Activated CD8-positive, alpha-beta memory T cell treated with anti-CD3 and anti-CD28 coated beads for 24 hours (primary cell): ENCODE results near the gene MYBPC2.
"Not testable (repeated sequence)": the region's sequence is repeated elsewhere in the genome, so short reads cannot be mapped to it uniquely, and the experiment has no call there.

Source experiments
- DNase-seq: peaks from one replicate; pipeline ENCODE4 v3.0.0-alpha.2; 2020

The MYBPC2 gene

DNA sequence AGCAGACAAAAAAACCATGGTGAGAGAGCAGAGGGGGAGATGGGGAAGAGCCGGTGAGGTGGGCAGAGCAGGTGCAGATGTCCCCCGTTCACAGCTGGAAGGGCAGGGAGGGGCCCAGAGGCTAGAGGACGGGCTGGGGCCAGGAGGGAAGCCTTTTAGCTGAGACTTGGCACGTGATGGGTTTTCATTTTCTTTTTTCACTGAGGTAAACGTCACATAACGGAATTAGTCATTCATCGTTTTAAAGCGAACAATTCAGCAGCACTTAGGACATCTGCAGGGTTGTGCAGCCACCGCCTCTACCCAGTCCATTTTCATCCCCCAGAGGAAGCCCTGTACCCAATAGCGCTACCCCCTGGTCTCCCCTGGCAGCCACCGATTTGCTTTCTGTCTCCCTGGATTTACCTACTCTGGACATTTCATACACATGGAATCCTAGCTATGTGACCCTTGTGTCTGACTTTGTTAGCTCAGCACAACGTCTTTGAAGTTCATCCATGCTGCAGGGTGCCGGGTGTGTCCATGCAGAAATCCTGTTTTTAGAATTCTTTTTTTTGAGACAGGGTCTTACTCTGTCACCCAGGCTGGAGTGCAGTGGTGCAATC, 27.6 kb downstream of the MYBPC2 start:
- no peak for DNase-seq

DNA sequence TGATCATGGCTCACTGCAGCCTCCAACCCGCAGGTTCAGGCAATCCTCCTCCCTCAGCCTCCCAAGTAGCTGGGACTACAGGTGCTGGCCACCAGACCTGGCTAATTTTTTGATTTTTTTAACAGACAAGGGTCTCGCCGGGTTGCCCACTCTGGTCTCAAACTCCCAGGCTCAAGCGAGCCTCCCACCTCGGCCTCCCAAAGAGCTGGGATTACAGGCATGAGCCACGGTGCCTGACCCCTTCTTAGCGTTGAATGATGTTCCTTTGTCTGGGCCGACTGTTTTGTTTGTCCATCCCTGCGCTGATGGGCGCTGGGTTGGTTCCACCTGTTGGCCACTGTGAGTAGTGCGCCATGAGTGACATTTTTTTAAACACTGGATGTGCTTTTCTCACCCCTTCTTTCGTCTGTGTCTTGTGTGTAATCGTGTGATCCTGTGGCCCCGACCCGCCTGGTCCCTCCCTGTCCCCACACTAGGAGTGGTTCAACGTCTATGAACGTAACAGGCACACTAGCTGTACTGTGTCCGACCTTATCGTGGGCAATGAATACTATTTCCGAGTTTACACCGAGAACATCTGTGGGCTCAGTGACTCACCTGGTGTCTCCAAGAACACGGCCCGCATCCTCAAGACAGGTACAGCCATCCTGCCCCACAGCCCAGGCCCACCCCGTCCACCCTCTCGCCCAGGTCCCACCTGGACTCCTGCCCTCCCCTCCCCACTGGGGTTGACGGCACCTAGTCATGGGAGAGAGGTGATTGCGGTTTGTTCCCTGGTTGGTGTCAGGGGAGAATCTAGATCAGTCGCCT, 28.6 kb downstream of the MYBPC2 start:
- DNase-seq: peak; percentile 81

DNA sequence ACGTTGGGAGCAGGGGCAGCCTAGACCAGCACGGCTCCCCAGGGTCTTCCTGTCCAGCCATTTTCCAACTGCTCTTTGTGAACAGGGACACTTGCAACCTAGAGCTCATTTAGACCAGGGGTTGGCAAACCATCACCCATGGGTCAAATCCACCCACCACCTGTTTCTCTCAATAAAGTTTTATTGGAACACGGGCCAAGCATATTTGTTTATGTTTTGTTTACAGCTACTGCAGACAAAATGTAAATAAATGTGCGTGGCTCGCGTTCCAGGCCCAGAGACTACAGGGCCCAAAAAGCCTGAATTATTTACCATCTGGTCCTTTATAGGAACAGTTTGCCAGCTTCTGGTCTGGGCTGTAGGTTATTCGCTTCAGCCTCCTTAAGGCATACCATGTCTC, 30.3 kb downstream of the MYBPC2 start:
- no peak for DNase-seq

DNA sequence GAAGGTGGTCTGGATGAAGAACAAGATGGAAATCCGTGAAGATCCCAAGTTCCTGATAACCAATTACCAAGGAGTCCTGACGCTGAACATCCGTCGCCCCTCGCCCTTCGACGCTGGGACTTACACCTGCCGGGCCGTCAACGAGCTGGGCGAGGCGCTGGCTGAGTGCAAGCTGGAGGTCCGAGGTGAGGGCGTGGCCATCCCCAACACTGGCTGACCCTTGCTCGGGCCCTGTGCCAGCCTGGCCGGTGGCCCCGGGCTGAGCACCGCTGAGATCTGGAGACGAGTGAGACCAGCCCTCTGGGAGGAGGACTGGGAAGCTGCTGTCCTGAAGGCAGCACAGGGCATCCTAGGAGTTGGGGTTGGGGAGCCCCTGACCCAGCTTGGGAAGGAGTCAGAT, 31.7 kb downstream of the MYBPC2 start:
- DNase-seq: no peak

DNA sequence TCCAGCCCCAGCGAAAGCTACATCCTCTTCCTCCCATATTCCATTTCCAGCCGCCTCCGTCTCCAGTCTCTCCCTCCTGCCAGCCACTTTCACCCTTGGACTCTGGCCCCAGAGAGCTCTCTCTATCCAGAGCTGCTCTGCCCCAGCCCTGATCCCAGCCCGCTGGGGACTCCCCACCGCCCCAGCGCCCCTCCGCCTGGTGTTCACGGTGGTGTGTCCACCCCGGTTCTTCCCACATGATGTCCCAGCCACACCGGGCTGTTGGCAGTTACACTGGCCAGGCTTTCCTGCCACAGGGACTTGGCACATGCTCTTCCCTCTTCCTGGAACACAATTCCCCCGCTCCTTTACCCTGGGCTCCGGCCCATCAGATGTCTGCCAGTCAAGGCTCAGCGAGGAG, 32.3 kb downstream of the MYBPC2 start:
- DNase-seq: no peak

DNA sequence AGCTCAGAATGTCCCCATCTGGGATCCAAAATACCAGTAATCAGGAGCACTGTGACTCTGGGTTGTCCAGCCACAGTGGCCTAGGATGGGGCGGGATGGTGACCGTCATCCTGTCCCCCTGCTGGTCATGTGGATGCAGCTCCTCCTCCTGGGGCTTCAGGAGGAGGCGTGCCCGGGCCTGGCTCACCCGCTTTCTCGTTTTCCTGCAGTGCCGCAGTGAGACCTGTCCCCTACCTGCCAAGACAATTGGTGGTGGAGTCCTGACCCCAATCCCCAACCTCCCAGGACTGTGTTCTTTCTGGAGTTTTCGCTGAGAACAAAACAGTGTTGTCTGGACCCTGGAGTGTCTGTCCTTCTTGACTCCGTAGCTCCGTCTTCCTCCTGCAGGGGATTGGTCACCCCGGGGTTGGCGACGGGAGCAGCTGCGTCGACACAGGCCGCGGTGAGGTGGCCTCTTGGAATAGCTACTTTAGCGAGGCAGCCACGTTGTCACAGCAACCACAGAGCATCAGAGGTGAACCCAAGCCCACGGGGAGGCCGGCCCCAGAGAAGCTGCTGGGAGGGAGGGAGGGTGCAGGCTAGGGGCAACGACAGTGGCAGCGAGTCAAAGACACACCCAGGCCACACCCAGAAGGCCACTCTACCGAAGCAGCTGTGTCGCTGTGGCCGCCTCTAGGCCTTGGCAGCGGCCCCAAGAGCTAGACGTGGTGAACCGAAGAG, 33.5 kb downstream of the MYBPC2 start:
- no peak for DNase-seq

DNA sequence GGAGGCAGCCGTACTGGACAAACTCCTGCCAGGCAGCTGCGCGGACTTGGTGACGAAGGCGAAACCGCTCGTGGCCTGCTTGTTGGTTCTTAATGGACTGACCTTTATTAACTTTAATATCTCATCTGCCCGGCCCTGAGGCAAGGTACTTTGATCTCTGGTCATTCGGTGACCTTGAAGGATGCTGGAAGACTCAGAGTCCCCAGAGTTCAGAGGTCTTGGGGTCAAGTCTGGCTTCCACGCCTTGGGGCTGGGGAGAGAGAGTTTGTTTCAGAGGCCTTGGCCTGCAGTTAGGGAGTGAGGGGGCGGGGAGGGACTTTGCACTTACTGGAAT, 34.0 kb downstream of the MYBPC2 start:
- DNase-seq: no peak

DNA sequence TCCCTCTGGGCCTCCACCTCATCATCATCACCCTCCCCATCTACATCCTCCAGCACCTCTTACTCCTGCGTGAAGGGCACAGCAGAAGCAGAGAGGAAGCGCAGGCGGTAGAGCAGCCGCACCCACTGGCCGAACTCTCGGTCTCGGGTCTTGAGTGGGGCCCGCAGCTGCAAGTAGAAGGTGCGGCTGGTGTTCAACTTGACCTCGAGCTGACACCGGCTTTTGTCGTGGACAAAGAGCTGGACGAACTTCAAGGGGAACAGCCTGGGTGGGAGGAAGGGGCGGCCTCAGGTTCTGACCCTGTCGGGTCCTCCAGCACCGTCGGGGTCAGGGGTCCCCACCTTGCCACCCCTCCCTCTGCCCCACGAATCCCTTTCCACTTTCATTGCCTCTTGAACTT, 34.9 kb downstream of the MYBPC2 start:
- DNase-seq: no peak

DNA sequence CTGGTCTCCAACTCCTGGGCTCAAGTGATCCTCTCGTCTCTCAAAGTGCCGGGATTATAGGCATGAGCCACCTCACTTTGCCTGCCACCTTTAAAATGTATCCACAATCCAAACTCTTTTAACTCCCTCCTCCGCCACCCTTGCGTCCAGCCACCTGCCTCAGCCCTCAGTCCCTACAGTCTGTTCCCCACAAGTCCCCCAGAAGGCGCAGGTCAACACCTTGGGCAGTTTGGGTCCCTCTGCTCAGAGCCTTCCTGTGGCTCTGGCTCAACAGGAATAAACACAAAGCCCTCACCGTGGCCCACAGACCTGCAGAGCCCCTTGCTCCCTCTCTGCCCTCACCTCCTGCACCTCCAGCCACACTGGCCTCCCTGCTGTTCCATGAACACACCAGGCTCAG, 36.1 kb downstream of the MYBPC2 start:
- DNase-seq: no peak

DNA sequence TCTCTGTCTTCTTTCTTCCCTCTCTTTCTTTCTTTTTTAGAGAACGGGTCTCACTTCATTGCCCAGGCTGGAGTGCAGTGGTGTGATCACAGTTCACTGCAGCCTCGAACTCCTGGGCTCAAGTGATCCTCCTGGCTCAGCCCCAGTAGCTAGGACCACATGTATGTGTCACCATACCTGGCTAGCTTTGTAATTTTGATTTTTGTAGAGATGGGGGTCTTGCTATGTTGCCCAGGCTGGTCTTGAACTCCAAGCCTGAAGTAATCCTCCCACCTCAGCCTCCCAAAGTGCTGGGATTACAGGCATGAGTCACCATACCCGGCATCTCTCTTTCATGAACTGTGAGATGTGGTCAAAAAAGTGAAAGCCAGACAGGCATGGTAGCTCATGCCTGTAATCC, 40.6 kb downstream of the MYBPC2 start:
- not testable (repeated sequence) for DNase-seq

DNA sequence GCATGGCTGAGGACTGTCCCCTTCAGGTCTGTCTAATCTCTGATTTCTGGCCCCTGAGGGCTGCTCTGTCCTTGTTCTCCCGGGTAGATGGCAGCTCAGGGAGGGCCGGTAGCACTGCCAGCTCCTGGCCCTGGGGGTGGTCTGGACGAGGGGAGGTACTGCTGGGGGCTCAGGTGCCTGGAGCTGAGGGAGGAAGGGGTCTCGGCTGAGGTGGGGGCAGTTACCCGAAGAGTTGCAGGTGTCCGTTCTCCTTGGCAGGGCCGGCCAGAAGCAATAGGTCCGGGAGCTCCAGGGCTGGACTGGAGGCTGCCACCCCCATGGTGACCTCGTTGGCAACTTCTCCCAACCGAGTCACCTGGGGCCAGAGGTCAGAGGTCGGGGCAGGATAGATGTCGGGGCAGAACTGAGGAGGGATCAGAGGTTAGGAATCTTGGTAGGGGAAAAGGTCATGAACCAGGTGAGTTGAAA, 42.4 kb downstream of the MYBPC2 start:
- DNase-seq: no peak

DNA sequence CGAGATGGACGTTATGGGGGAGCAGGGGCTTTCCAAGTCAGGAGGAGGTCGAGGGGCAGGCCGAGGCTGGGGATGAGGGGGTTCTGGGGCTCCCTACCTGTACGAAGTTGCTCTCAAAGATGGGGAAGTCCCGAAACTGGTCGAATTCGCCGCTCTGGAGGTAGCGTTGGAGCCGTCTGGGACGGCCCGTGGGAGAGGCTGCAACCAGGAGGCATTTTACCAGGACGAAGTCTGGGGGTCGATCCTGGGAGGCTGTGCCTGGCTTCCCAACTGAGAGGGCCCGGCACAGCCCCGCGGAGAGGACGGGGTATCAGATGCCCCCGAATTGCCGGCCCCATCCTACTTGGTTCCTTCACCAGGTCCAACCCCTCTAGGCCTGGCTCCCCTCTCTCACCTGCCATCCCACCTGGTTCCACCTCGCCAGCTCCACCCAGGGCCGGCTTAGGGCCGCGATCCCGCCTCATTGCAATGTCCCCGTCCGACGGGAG, 43.1 kb downstream of the MYBPC2 start:
- DNase-seq: no peak

DNA sequence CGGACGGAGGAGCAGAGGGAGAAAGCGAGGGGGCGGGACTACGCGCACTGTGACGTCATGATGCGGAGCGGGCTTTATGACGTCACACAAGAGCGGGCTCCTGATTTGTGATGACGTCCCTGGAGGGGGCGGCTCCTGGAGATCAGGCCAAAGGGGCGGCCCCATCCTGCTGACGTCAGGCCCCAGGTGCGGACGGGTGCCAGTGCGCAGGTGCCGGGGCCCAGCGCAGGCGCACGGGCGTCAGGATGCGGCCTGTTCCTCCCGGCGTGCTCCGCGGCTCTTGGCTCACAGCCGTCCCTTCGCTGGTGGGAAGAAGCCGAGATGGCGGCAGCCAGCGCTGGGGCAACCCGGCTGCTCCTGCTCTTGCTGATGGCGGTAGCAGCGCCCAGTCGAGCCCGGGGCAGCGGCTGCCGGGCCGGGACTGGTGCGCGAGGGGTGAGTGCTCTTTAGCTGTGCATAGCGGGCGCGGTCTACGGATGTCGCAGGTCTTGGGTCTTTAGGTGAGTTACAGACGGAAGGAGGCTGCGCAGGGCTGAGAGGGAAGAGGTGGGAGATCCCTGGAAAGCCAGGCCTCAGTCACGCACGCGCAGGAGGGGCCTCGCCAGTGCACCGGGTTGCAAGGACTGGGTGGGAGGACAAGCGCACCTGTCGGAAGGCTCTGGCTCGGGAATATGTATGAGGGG, 43.7 kb downstream of the MYBPC2 start, which contains the start of the genes EMC10 and GARIN5A:
EMC10 (plus strand) TSS at position 284 of the 683 bp plus-strand sequence; CDS start at position 322, 38 bp downstream.
GARIN5A (minus strand) TSS at position 625 of the 683 bp plus-strand sequence; CDS start at position 165, 460 bp downstream.
- peak; percentile 95 for DNase-seq

DNA sequence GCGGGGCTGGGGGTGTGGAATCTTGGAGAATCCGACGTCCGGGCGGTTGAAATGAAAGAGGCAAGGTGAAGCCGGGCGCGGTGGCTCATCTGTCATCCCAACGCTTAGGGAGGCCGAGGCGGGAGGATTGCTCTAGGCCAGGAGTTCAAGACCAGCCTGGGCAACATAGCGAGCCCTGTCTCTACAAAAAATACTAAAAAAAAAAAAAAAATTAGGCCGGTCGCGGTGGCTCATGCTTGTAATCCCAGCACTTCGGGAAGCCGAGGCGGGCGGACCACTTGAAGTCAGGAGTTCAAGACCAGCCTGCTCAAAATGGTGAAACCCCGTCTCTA, 44.2 kb downstream of the MYBPC2 start:
- DNase-seq: no peak

DNA sequence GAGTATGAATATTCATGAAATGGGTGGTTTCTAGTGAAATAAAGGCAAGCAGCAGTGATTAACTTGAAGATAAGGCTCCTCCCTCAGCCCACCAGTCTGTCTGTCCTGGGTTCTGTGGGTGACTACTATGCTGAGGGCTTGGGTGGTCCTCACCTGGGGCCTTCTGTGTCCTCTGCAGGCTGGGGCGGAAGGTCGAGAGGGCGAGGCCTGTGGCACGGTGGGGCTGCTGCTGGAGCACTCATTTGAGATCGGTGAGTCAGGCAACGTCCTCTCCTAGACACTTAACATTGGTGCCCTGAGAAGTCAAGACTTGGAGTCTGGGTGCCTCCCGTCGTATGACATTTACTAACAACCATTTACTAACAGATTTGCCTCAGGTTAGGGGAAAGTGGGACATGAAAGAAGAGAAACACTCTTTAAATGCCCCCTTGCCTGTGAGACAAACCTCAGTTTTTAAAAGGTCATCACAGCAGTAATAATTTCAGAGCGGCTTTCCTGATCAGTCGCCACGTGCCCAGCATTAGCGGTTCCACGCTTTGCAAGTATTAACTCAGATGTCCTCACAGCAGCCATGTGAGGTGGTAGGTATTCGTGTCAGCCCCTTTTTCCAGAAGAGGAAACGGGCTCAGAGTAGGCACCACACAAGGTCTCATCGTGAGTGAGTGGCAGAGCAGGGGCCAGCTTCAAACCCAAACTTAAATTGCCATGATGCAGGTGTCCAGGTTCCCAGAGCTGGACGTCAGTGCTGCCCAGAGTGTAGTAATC, 45.2 kb downstream of the MYBPC2 start:
- DNase-seq: no peak

DNA sequence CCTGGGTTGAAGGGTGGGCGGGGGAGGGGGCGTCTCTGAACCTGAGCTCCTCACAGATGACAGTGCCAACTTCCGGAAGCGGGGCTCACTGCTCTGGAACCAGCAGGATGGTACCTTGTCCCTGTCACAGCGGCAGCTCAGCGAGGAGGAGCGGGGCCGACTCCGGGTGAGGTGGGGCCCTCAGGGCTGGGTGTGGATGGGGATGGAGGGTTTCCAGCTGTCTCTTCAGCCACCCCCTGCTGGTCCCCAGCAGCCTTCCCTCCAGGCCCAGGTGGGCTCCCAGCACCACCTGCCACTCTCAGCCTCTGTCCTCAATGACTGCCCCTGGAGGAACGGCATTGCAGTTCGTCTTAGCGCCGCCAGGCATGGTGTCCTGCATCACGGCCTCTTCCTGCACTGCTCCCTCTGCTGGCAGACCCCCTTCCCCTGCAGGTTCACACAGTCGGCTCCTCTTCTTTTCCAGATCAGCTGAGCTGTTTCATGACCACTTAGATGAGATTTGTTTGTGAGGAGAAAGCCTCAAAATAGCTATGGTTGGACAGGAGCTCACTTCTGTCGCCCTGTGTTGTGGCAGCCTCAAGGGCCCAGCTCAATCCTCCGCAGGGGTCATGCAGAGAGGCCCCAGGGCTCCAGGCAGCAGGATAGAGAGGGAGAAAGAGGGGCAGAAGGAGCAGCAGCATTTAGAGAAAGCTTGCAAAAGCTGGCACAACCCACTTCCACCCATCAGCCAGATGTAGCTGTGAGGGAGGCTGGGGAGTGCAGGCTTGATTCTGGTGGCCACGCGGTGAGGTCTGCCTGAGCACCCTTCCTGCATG, 46.4 kb downstream of the MYBPC2 start:
- DNase-seq: no peak

DNA sequence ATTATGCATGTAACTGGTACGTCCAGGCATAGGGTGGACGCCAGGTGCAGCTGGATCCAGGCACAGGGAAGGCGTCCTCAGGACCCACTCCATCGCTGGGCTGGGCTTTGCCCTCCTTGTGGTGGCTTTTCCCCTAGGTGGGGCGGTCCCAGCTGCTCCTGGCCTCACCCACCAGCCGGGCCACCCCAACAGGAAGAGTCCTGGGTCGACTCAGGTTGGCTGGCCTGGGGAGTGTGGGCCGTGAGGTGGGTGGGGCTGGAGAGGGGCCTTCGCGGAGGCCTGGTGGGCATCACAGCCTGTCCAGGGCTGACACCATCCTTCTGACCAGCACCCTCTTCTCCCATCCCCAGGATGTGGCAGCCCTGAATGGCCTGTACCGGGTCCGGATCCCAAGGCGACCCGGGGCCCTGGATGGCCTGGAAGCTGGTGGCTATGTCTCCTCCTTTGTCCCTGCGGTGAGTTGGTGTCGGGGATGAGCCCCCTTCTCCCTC, 47.1 kb downstream of the MYBPC2 start:
- DNase-seq: no peak

DNA sequence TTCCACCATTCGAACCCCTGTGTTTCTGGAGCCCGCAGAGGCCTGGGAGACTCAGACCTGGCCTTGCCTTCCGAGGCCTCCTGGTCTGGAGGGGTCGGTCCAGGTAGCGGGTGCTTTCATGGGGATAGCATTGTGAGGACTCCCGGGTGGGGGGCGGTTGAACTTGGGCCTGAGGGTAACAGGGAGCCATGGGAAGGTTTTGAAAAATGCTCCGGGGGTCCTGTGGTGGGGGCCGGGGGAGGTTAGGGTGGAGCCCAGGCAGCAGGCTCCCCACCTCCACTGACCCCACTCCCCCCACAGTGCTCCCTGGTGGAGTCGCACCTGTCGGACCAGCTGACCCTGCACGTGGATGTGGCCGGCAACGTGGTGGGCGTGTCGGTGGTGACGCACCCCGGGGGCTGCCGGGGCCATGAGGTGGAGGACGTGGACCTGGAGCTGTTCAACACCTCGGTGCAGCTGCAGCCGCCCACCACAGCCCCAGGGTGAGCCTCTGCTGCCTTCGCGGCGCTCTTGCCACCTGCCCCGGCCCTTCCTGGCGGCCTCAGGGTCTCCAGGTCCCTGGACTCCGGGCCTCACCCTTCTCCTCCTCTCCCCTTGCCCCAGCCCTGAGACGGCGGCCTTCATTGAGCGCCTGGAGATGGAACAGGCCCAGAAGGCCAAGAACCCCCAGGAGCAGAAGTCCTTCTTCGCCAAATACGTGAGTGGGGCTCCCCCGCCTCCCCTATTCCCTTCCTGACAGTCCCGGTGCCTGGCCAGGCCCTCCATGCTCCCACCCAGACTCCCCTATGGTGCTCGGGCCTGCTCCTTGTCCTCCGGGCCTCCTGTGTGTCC, 47.8 kb downstream of the MYBPC2 start:
- no peak for DNase-seq

DNA sequence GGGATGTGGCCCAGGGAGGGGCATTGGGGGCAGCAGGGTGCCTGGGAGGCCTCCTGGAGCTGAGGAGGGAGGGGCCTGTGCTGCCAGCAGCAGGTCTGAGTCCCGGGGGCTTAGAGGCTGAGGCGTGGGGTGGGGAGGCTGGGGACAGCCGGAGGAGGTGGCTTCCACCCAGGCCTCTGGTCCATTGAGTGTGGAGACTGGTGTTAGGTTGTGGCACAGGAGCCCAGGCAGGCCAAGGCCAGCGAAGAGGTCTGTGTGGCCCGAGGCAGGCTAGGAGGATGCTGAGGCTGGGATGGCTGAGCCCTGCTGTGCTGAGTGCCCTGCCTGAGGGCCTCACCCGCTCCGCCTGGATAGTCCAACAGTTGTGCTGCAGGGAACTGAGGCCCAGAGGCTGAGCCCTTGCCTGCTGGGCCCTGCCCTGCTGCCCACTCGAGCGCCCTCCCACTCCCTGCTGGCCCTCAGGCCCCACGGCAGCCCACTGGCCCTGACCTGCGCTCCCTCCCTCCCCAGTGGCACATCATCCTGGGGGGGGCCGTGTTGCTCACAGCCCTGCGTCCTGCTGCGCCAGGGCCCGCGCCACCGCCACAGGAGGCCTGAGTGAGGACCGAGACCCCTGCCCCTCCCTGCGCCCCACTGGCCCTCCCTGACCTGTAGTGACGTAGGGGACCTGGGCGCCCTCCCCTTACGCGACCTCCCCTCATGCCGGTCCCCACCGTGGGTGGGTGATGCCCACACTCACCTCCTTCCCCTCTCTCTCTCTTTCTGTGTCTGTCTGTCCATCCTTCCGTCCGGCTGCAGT, 48.9 kb downstream of the MYBPC2 start:
- DNase-seq: no peak
